ENCODE data around the gene B3GALT5. TPM values are rescaled to one million over a fixed set of nuclear protein-coding genes. Genes with fewer than 3 reads are reported as not detected.

The B3GALT5 gene
- total and polyA plus RNA-seq, 7 donors: 0.36 to 33.7 (median 1.4) TPM

- Histone ChIP-seq H3K27me3 (no peaks in the 10 kb centered on the region), H3K36me3 (no peaks in the 10 kb centered on the region), H3K9me3 (no peaks in the 10 kb centered on the region), H3K4me3 (no peak overlapping the region), H3K27ac (no peak overlapping the region), H3K4me1 (peaks cover 0 to 11% (median 4%) of the 10 kb centered on the region in 4 donors)
- intact Hi-C loops (cut with DNase I): loop anchor here (10.0 kb wide), 1 partner anchor 119 kb away; no protein-coding TSS in a partner anchor
- 80 to 87% methylated on average over 5 of the region's 5 CpGs for WGBS, 2 donors
- TF ChIP-seq POLR2A (IDR thresholded peaks at IDR 0.05) (no peak), POLR2AphosphoS5 (IDR thresholded peaks at IDR 0.05) (no peak), EP300 (IDR thresholded peaks at IDR 0.05) (no peak), CTCF (IDR thresholded peaks at IDR 0.05) (no peak)
- DNase-seq: no peak
Observed at GRCh38 chr21:39633770-39634181, 21.0 kb downstream of the B3GALT5 start.

DNA sequence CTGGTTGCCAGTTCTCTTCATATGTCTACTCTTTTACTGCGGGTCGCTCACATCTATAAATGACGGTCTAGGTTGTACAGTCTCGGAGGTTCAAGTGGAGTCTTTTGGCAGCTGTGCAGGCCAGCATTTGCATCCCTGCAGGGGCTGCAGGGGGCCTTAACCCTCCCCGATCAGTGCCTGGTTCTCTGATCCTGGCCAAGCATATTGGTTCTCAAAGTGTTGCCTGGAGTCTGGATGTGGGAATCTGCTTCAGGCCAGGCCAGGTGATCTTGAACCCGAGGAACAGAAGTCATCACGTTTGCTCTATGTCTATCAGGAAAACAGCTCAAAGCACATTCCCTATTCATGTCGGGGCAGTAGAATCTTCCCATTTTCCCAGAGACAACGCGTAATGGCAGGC lies 21.8 kb downstream of the B3GALT5 start:
- intact Hi-C loops (cut with DNase I): loop anchor here (10.0 kb wide), 1 partner anchor 120 kb away; no protein-coding TSS in a partner anchor

GRCh38 chr21:39637197-39637970 lies 24.6 kb downstream of the B3GALT5 start:
- 17 to 54% methylated on average over 8 of the region's 8 CpGs for WGBS, 2 donors
- no peaks in the 10 kb centered on the region for H3K36me3 ChIP-seq
- no peaks in the 10 kb centered on the region for H3K9me3 ChIP-seq
- no peak overlapping the region for H3K27ac ChIP-seq
- TF ChIP-seq CTCF (IDR thresholded peaks at IDR 0.05) (no peak), EP300 (IDR thresholded peaks at IDR 0.05) (no peak), POLR2A (IDR thresholded peaks at IDR 0.05) (no peak), POLR2AphosphoS5 (IDR thresholded peaks at IDR 0.05) (no peak)
- intact Hi-C loops (cut with DNase I): loop anchor here (10.0 kb wide), 1 partner anchor 123 kb away; no protein-coding TSS in a partner anchor
- DNase-seq: no peak
- no peaks in the 10 kb centered on the region for H3K4me1 ChIP-seq
- H3K27me3 ChIP-seq: no peaks in the 10 kb centered on the region
- no peak overlapping the region for H3K4me3 ChIP-seq

More for the DNA sequence above, 21.8 kb downstream of the B3GALT5 start:
- Histone ChIP-seq H3K9me3 (no peaks in the 10 kb centered on the region), H3K4me1 (peaks cover 0 to 11% (median 4%) of the 10 kb centered on the region in 4 donors), H3K27me3 (no peaks in the 10 kb centered on the region), H3K36me3 (no peaks in the 10 kb centered on the region), H3K4me3 (no peak overlapping the region), H3K27ac (no peak overlapping the region)
- TF ChIP-seq EP300 (IDR thresholded peaks at IDR 0.05): no peak
- no peak for TF ChIP-seq CTCF (IDR thresholded peaks at IDR 0.05)
- TF ChIP-seq POLR2A (IDR thresholded peaks at IDR 0.05): no peak
- no peak for TF ChIP-seq POLR2AphosphoS5 (IDR thresholded peaks at IDR 0.05)
- DNase-seq: no peak
- 96% methylated on average over 10 of the region's 10 CpGs for WGBS, 2 donors

GRCh38 chr21:39637971-39638240 lies 25.2 kb downstream of the B3GALT5 start:
- Histone ChIP-seq H3K4me3 (no peak overlapping the region), H3K9me3 (no peaks in the 10 kb centered on the region), H3K27me3 (no peaks in the 10 kb centered on the region), H3K4me1 (no peaks in the 10 kb centered on the region), H3K36me3 (no peaks in the 10 kb centered on the region), H3K27ac (no peak overlapping the region)
- no peak for DNase-seq
- TF ChIP-seq POLR2A (IDR thresholded peaks at IDR 0.05) (no peak), POLR2AphosphoS5 (IDR thresholded peaks at IDR 0.05) (no peak), CTCF (IDR thresholded peaks at IDR 0.05) (no peak), EP300 (IDR thresholded peaks at IDR 0.05) (no peak)
- intact Hi-C loops (cut with DNase I): loop anchor here (10.0 kb wide), 1 partner anchor 123 kb away; no protein-coding TSS in a partner anchor
- WGBS, 2 donors: 15 to 44% methylated on average over 5 of the region's 5 CpGs
